ENCODE data around the gene DZIP1L.

GRCh38 chr3:138033202-138033691, 82.2 kb downstream of the DZIP1L start:
- TF ChIP-seq CTCF (IDR thresholded peaks at IDR 0.05; ENCODE audit: insufficient read depth, low read length, poor library complexity, severe bottlenecking) = no peak
- no peak for TF ChIP-seq EZH2phosphoT487 (conservative IDR thresholded peaks at IDR 0.05; ENCODE audit: low read length)

Data from SU-DHL-6 (cell line).